IMR-90 (cell line): ENCODE data around the gene HDAC6. TPM values are rescaled to one million over a fixed set of nuclear protein-coding genes. Genes with fewer than 3 reads are reported as not detected.

ENCODE experiments used
- ATAC-seq: fragments of 200-7000 bp; cut with Tn5 transposase; 2 replicates; pipeline ENCODE4 v1.9.1; 2020; ENCODE audit warnings: low read depth, mild to moderate bottlenecking, moderate library complexity
- BruUV-seq: library from RNA; stranded (reverse); fragments of 400-500 nt; replicated peaks from 2 replicates; lab custom pipeline; 2021; lab: Mats Ljungman, UMichigan
- CTCF ChIA-PET: fragments of 300-600 bp; formaldehyde crosslinking; extraction: SDS; loops from one replicate; lab custom pipeline; 2021; ENCODE audit warnings: antibody characterized with exemption; lab: Yijun Ruan, JAX
- POLR2A ChIA-PET: fragments of 300-600 bp; sonication (Branson Sonifier 250); formaldehyde crosslinking; loops from one replicate; lab custom pipeline; 2022; ENCODE audit warnings: antibody characterized with exemption; ENCODE audit not compliant: unreplicated experiment; lab: Charles Lee
- DNase-seq: peaks from one replicate; pipeline ENCODE4 v3.0.0; 2013
- H2AFZ ChIP-seq: replicated peaks from 2 replicates; pipeline ENCODE3; 2013; ENCODE audit warnings: low read length, mild to moderate bottlenecking; ENCODE audit not compliant: poor library complexity
- H2AK5ac ChIP-seq: 2 replicates; pipeline ENCODE4 v1.6.1; 2013; ENCODE audit warnings: low read depth, low read length, inconsistent platforms
- H2AK9ac ChIP-seq: replicated peaks from 2 replicates; pipeline ENCODE3; 2013; ENCODE audit warnings: mild to moderate bottlenecking, low read depth, low read length, moderate library complexity; ENCODE audit not compliant: poor library complexity
- H2BK120ac ChIP-seq: 2 replicates; pipeline ENCODE4 v1.6.1; 2013; ENCODE audit warnings: low read depth, low read length, inconsistent platforms
- H2BK15ac ChIP-seq: 3 replicates; pipeline ENCODE4 v1.6.1; 2013; ENCODE audit warnings: low read depth, low read length, inconsistent platforms
- H2BK20ac ChIP-seq: 2 replicates; pipeline ENCODE4 v1.6.1; 2013; ENCODE audit warnings: low read depth, mild to moderate bottlenecking, inconsistent platforms, low read length, moderate library complexity
- H2BK5ac ChIP-seq: 2 replicates; pipeline ENCODE4 v1.6.1; 2013; ENCODE audit warnings: mild to moderate bottlenecking, low read depth, low read length, inconsistent platforms; ENCODE audit not compliant: poor library complexity, severe bottlenecking
- H3K14ac ChIP-seq: replicated peaks from 2 replicates; pipeline ENCODE4 v1.6.1; 2013; ENCODE audit warnings: low read depth, low read length, inconsistent platforms
- H3K18ac ChIP-seq: 2 replicates; pipeline ENCODE4 v1.6.1; 2013; ENCODE audit warnings: low read depth, low read length, control low read depth
- H3K23ac ChIP-seq: 2 replicates; pipeline ENCODE4 v1.6.1; 2013; ENCODE audit warnings: low read depth, low read length, inconsistent platforms
- H3K27ac ChIP-seq: 2 replicates; pipeline ENCODE4 v1.5.1; 2013; ENCODE audit warnings: mild to moderate bottlenecking, control low read depth, low read length; ENCODE audit not compliant: insufficient read depth
- H3K27me3 ChIP-seq: 2 replicates; pipeline ENCODE4 v1.6.1; 2013; ENCODE audit warnings: low read length; ENCODE audit not compliant: control insufficient read depth, insufficient read depth
- H3K36me3 ChIP-seq: 2 replicates; pipeline ENCODE4 v1.6.1; 2013; ENCODE audit warnings: low read length, mixed read lengths; ENCODE audit not compliant: control insufficient read depth, insufficient read depth
- H3K4ac ChIP-seq: 2 replicates; pipeline ENCODE4 v1.6.1; 2013; ENCODE audit warnings: low read depth, low read length, inconsistent platforms
- H3K4me1 ChIP-seq: 2 replicates; pipeline ENCODE4 v1.6.1; 2013; ENCODE audit warnings: low read length, mixed read lengths; ENCODE audit not compliant: control insufficient read depth, insufficient read depth
- H3K4me2 ChIP-seq: 2 replicates; pipeline ENCODE4 v1.6.1; 2013; ENCODE audit warnings: low read depth, mild to moderate bottlenecking, control low read depth, low read length, moderate library complexity
- H3K4me3 ChIP-seq: 2 replicates; pipeline ENCODE4 v1.5.1; 2013; ENCODE audit warnings: low read depth, mild to moderate bottlenecking, control low read depth, low read length, moderate library complexity; ENCODE audit not compliant: insufficient read depth
- H3K56ac ChIP-seq: 2 replicates; pipeline ENCODE4 v1.6.1; 2013; ENCODE audit warnings: low read length, inconsistent platforms; ENCODE audit not compliant: insufficient read depth; ENCODE audit errors: extremely low read depth
- H3K79me1 ChIP-seq, 2 experiments: 2 replicates each; pipeline ENCODE4 v1.6.1; 2013; ENCODE audit warnings: low read length in 2 of 2, inconsistent platforms in 1 of 2, low read depth in 1 of 2
- H3K9ac ChIP-seq: 2 replicates; pipeline ENCODE4 v1.6.1; 2013; ENCODE audit warnings: low read depth, low read length, control low read depth
- H3K9me1 ChIP-seq: 2 replicates; pipeline ENCODE4 v1.6.1; 2013; ENCODE audit warnings: low read length, inconsistent platforms; ENCODE audit not compliant: insufficient read depth
- H3K9me3 ChIP-seq: 2 replicates; pipeline ENCODE4 v1.6.1; 2013; ENCODE audit warnings: low read length; ENCODE audit not compliant: control insufficient read depth, insufficient read depth
- H4K20me1 ChIP-seq: 2 replicates; pipeline ENCODE4 v1.6.1; 2013; ENCODE audit warnings: low read length, inconsistent platforms; ENCODE audit not compliant: insufficient read depth
- H4K5ac ChIP-seq: 2 replicates; pipeline ENCODE4 v1.6.1; 2013; ENCODE audit warnings: mild to moderate bottlenecking, low read depth, low read length, control low read depth
- H4K8ac ChIP-seq, 2 experiments: 2 replicates each; pipeline ENCODE4 v1.6.1; 2013; ENCODE audit warnings: low read depth in 2 of 2, low read length in 2 of 2, control low read depth in 1 of 2, inconsistent platforms in 1 of 2
- H4K91ac ChIP-seq: 2 replicates; pipeline ENCODE4 v1.6.1; 2013; ENCODE audit warnings: low read depth, low read length, inconsistent platforms; ENCODE audit not compliant: insufficient read depth
- CHD1 ChIP-seq: IDR thresholded peaks from 2 replicates; pipeline ENCODE4 v1.6.1; 2012; ENCODE audit warnings: low read depth, low read length, improper control_type of control experiment
- CTCF ChIP-seq: conservative IDR thresholded peaks from 2 replicates; pipeline ENCODE4 v1.5.1; 2012; ENCODE audit warnings: mild to moderate bottlenecking, low read depth, low read length, improper control_type of control experiment
- ELK1 ChIP-seq: fragments of 150-350 bp; IDR thresholded peaks from 2 replicates; pipeline ENCODE4 v1.6.1; 2016; ENCODE audit warnings: low read depth, mild to moderate bottlenecking, low read length, moderate library complexity, borderline replicate concordance
- FOS ChIP-seq: fragments of 150-350 bp; IDR thresholded peaks from 2 replicates; pipeline ENCODE4 v1.6.1; 2016; ENCODE audit warnings: low read depth, low read length
- MAFK ChIP-seq: IDR thresholded peaks from 2 replicates; pipeline ENCODE4 v1.6.1; 2012; ENCODE audit warnings: low read depth, low read length, improper control_type of control experiment
- MAZ ChIP-seq: IDR thresholded peaks from 2 replicates; pipeline ENCODE4 v1.6.1; 2012; ENCODE audit warnings: low read depth, mild to moderate bottlenecking, low read length, improper control_type of control experiment, moderate library complexity, borderline replicate concordance
- MXI1 ChIP-seq: IDR thresholded peaks from 2 replicates; pipeline ENCODE4 v1.6.1; 2012; ENCODE audit warnings: low read depth, mild to moderate bottlenecking, low read length, moderate library complexity, borderline replicate concordance
- NFE2L2 ChIP-seq: fragments of 150-350 bp; IDR thresholded peaks from 2 replicates; pipeline ENCODE4 v1.6.1; 2016; ENCODE audit warnings: low read depth, mild to moderate bottlenecking, low read length
- POLR2A ChIP-seq: IDR thresholded peaks from 2 replicates; pipeline ENCODE4 v1.6.1; 2012; ENCODE audit warnings: mild to moderate bottlenecking, low read depth, low read length
- RAD21 ChIP-seq: IDR thresholded peaks from 2 replicates; pipeline ENCODE4 v1.6.1; 2012; ENCODE audit warnings: low read length, improper control_type of control experiment
- RFX5 ChIP-seq: IDR thresholded peaks from 2 replicates; pipeline ENCODE4 v1.8.0; 2012; ENCODE audit warnings: low read depth, mild to moderate bottlenecking, low read length, moderate library complexity
- USF2 ChIP-seq: fragments of 150-350 bp; IDR thresholded peaks from 2 replicates; pipeline ENCODE4 v1.6.1; 2017; ENCODE audit warnings: mild to moderate bottlenecking, antibody characterized with exemption, low read length, low read depth
- WGBS, 2 experiments: methylation state at CpG; one replicate each; pipeline versions ENCODE4 v1.1.5 to v1.1.7; 2013; ENCODE audit warnings: missing lambda C conversion rate in 2 of 2; ENCODE audit not compliant: insufficient read length in 1 of 2; ENCODE audit errors: extremely low coverage in 2 of 2; 5-methylcytosine and 5-hydroxymethylcytosine counted together
- dilution Hi-C: fragments of 300-500 bp; cut with HindIII; formaldehyde crosslinking; loops from one replicate; pipeline ENCODE4 v1.14.3; 2018; ENCODE audit warnings: low sequenced_read_pairs; ENCODE audit not compliant: unreplicated experiment
- in situ Hi-C: fragments of 300-500 bp; cut with MboI; formaldehyde crosslinking; loops from 3 replicates; pipeline ENCODE4 v1.14.3; 2019; ENCODE audit warnings: low sequenced_read_pairs, inconsistent platforms, mixed read lengths
- intact Hi-C: fragments of 100-400 bp; cut with micrococcal nuclease; formaldehyde crosslinking; loops from 2 replicates; pipeline ENCODE4 v1.10.0; 2022
- polyA plus RNA-seq, 3 experiments: library from polyadenylated mRNA; depleted of rRNA; stranded (reverse); fragments of >200 nt; gene quantifications; 2 replicates each; pipeline ENCODE4 v1.2.3, GENCODE V29; 2012; ENCODE audit warnings: low replicate concordance in 1 of 3
- total RNA-seq: library from RNA; depleted of rRNA; stranded (reverse); fragments of >200 nt; gene quantifications from 2 replicates; pipeline ENCODE4 v1.2.3, GENCODE V29; 2012

The HDAC6 gene
- total and polyA plus RNA-seq, 2 of the 4 experiments (the other 2 are of a cell fraction) = 16.8 to 26.3 TPM

- TF ChIP-seq MAFK (no peak), MXI1 (no peak), RFX5 (no peak), POLR2A (no peak), NFE2L2 (no peak), CTCF (no peak), MAZ (no peak), CHD1 (no peak), FOS (no peak), USF2 (no peak), ELK1 (no peak), RAD21 (no peak)
- dilution Hi-C loops = no loop called here
- ChIA-PET CTCF (no interaction called here), POLR2A (no interaction called here)
- WGBS, 2 experiments = no CpG with 5 or more reads among the region's 10 CpGs
- ATAC-seq = no peak
- Histone ChIP-seq H3K9me3 (no peaks in the 10 kb centered on the region; the same call in 1 of the 2 replicates), H2BK20ac (no peak overlapping the region), H2AK5ac (no peak overlapping the region), H3K36me3 (no peaks in the 10 kb centered on the region), H2BK120ac (no peak overlapping the region), H3K4ac (no peak overlapping the region), H3K4me3 (no peak overlapping the region), H3K23ac (no peak overlapping the region), H2AFZ (no peak overlapping the region), H2BK15ac (no peak overlapping the region), H3K4me2 (no peak overlapping the region), H3K56ac (no peak overlapping the region), H3K27me3 (peaks cover 11% of the 10 kb centered on the region), H2BK5ac (no peak overlapping the region), H3K18ac (no peak overlapping the region), H4K5ac (no peak overlapping the region), H3K14ac (no peak overlapping the region), H4K8ac (no peak overlapping the region), H2AK9ac (no peak overlapping the region), H3K4me1 (no peaks in the 10 kb centered on the region), H4K91ac (no peak overlapping the region), H3K9ac (no peak overlapping the region), H4K20me1 (no peaks in the 10 kb centered on the region), H3K9me1 (no peaks in the 10 kb centered on the region), H3K79me1 (no peaks in the 10 kb centered on the region), H3K27ac (no peak overlapping the region)
- no peak for DNase-seq
- intact Hi-C loops = no loop called here
- in situ Hi-C loops = no loop called here
- no TSS peak for BruUV-seq
These were observed 37.8 kb downstream of the HDAC6 start for GRCh38 chrX:48839686-48840085.
